Measurements from ENCODE around the gene WIPF3.
"Not testable (repeated sequence)": the region's sequence is repeated elsewhere in the genome, so short reads cannot be mapped to it uniquely, and the experiment has no call there.

WIPF3 gene

GRCh38 chr7:29957521-29958310 is 151.4 kb downstream of the WIPF3 start:
- no peak for DNase-seq

GRCh38 chr7:29958667-29959358 is 152.5 kb downstream of the WIPF3 start:
- no peak for DNase-seq

GRCh38 chr7:29961611-29962010 is 155.3 kb downstream of the WIPF3 start:
- DNase-seq: not testable (repeated sequence)

- DNase-seq: no peak
Observed at GRCh38 chr7:29962035-29962434, 155.7 kb downstream of the WIPF3 start.

GRCh38 chr7:29965030-29965429 is 158.7 kb downstream of the WIPF3 start:
- DNase-seq: no peak

Data from HCEC 1CT (cell line).